NCI-H128 (cell line): ENCODE results near the gene CFAP65.
A peak's percentile ranks its signal among the peaks of the same experiment; 100 is the strongest.

Experiments used
- DNase-seq: peaks from one replicate; lab custom pipeline; 2025; ENCODE audit not compliant: unreplicated experiment; lab: John Stamatoyannopoulos, UW

Gene CFAP65

DNA sequence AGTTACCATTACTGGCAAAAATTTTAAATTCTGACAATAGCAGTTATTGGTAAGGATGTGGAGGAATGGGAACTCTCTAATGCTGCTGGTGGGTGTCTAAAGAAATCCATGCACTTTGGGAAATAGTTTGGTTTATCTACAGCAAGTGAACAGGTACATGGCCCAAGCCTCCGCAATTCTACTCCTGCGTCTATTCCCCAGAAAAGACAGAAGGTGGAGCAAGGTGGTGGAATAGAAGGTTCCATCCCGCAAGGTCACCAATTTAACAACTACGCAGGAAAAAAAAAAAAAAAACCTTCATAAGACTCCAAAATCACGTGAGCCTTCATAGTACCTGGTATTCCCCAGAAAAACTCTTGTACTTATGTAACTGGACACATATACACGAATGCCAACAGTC is 6.5 kb downstream of the CFAP65 start:
- DNase-seq: no peak

DNA sequence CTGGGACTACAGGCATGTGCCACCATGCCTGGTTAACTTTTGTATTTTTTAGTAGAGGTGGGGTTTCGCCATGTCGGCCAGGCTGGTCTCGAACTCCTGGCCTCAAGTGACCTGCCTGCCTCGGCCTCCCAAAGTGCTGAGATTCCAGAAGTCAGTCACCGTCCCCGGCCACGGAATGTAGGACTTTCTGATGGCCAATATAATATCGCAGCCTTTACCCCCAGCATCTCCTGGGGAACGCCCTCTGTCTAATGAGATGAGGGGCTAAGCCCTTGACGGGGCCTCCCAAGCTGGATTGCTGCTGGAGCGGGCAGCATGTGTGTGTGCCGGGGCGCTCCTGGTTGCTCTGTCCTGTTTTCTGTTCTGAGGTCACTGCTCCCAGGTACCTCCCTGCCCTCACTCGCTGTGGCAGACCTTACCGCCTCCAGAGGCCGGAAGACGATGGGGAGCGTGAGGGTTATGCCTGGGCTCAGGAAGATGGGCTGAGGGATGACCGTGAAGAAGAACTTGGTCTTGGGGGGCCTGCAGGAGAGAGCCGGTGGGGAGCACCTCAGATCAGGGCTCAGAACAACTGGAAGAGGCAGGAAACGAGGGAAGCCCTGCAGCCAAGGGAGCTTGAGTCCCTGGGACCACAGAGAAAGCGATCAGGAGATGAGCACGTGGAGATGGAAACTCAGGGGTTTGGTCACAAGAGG is 9.1 kb downstream of the CFAP65 start:
- no peak for DNase-seq

DNA sequence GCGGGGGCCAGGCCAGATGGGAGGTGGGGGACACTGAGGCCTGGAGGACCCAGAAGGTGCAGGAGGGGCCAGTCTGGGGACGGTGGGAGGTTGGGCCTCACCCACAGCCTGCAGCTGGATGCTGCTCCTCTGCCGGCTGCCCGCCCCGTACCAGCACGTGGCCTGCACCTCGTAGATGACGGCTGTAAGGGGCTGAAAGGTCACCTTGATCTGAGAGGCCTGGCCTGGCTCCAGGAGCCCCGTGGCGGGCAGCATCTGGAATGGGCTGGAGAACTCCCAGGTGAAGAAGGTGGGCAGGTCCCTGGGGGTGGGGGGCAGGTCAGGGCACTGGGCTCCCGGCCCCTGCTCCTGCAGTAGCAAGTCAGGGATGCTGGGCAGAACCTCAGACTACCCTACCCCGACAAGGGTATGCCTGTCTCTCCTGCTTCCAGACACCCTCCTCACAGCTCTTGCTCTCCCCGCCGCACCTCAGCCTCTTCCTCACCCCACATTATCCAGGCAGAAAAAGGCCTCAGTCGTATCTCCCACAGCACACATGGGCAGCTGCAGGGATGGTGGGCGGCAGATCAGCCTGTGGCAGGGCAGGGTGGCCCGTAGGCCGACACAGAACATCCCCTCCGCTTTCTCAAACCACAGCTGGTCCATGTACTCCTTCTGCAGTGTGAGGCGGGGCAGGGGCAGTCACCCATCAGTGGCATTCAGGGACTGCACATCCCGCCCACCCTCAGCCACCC is 10.1 kb downstream of the CFAP65 start:
- no peak for DNase-seq

DNA sequence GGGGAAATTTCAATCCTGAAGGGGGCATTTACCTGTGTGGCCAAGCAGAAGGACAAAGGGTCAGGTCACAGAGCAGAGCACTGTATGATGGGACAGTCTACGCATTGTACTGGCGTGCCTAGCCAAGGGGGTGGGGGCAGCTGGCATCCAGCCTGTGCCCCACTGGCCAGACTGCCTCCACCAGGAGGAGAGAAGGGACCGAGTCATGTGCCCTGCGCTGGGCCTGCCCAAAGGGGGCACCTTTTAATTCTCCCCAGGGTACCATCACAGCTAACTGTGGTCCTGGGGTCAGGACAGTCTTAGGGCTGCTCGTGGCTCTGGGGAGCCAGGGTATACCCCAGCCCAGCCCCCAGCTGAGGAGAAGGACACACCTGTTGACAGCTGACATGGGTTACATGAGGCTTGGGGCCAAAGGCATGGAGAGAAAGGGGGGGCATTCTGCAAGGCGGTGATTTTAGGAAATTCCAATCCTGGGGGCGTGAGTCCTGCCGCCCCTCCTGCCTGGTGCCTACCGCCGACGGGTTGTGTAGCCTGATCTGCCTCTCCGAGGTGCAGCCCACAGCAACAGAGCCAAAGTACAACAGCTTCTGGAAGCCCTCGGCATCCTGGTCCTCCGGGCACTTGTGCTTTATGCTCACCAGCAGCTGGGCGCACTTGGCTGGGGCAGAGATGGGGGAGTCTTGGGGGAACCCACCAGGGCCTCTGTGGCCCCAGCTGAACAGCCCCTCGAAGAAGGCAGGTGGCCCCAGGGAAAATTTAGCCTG is 11.0 kb downstream of the CFAP65 start:
- no peak for DNase-seq

DNA sequence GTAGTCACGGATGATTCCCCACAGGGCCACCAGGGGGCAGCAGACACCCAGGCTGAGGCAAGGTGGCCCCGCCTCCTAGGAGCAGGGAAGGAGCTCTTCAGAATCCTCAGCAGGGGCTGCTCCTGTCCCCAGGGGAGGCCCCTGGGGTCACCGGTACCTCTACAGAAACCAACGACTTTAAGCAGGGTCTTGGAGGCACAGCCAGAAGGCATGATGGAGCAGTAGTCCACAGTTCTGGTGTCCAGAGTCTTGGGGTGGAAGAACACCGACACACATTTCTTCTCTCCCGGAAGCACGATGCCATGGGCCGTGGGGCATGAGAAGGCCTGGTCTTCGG is 11.5 kb downstream of the CFAP65 start:
- DNase-seq: peak; percentile 46

DNA sequence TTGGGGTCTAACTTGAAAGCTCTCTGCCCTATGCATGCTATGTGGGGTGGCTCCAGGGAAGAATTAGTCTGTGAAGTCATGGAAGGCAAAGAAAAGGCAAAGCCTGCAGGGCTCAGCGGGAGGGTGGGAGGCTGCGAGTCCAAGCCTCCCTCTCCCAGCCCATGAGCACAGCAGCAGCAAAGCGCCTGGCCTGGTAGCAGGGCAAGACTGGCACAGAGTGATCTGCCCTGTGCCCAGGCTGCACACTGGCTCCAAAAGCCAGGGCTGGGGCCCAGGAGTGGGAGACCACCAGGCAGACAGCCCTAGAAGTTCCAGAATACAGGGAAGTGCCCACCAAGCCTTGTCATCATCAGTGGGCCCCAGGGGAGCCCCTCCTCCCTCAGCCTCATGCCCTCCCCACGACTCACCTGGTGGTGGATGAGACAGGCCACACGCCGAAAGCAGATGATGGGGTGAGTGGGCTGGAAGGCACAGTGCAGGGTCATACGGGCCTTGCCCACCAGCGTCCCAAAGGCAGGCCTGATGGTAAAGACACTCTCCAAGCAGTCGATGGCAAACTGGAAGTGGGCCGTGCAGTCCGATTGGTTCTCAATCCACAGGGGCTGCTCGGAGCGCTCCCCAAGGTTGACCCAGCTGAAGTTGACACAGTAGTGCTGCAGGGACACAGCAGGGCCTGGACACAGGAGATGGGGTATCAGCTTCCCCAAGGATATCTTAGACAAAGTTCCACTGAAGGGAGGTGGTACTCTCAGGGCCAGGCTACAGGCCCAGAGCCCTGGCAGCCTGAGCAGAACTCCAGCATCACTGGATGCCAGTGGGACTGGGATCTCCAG is 12.1 kb downstream of the CFAP65 start:
- DNase-seq: no peak

DNA sequence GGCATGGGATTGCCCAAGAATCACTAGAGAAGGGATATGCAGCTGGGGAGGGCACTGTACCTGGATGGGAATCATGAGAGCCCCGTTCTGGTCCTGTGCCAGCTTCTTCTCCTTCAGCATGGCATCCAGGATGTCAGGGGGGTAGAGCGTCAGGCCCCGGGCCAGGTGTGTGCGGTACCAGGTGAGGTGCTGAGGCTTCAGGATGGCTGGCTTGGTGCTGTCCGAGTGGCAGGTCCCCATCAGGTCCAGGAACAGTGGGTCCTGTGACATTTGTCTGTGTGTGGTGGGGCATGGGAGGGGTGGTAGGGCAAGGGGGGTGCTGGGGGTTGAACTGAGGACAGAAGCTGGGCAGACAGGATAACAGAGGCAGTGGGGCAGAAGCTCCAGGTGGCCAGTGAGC is 13.2 kb downstream of the CFAP65 start:
- DNase-seq: no peak

DNA sequence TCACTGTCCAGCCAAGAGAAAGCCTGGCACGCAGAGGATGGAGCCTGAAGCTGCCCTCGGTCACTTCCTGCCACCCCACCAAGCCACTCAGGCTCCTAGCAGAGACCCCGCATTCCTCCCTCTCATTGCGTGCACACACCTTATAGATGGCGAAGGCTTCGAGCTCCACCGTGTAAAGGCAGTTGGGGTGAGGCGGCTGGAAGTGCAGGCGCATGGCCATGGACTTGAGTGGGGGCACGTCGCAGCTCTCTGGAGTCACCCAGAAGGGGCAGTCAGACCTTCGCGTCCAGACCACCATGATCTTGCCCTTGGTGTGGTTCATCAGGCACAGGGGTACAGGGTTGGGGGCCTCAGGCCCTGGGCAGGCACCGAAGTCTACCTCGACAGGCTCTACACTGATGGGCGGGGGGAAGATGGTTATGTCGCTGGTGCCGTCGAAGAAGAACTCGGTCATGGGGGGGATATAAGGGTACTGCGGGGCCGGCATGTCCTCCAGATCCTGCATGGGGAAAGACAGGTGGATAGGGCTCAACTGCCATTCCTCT is 13.7 kb downstream of the CFAP65 start:
- no peak for DNase-seq

DNA sequence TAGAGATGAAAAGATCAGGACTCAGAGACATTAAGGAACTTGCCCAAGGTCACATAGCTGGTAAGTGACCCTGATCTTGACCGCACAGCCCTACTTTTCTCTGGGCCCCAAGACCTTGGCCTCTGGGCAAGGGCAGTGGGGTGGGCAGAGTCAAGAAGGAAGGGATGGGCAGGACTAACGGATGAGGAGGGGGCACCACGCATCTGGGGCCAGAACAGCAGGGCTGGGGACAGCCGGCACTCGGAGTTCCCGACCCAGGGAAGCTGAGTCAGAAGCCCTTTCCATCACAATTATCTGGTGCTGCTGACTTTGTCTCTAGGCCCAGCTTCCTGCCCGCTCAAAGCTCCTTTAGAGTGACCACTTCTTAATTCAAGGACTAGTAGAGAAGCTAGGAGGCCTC is 14.4 kb downstream of the CFAP65 start:
- DNase-seq: no peak

DNA sequence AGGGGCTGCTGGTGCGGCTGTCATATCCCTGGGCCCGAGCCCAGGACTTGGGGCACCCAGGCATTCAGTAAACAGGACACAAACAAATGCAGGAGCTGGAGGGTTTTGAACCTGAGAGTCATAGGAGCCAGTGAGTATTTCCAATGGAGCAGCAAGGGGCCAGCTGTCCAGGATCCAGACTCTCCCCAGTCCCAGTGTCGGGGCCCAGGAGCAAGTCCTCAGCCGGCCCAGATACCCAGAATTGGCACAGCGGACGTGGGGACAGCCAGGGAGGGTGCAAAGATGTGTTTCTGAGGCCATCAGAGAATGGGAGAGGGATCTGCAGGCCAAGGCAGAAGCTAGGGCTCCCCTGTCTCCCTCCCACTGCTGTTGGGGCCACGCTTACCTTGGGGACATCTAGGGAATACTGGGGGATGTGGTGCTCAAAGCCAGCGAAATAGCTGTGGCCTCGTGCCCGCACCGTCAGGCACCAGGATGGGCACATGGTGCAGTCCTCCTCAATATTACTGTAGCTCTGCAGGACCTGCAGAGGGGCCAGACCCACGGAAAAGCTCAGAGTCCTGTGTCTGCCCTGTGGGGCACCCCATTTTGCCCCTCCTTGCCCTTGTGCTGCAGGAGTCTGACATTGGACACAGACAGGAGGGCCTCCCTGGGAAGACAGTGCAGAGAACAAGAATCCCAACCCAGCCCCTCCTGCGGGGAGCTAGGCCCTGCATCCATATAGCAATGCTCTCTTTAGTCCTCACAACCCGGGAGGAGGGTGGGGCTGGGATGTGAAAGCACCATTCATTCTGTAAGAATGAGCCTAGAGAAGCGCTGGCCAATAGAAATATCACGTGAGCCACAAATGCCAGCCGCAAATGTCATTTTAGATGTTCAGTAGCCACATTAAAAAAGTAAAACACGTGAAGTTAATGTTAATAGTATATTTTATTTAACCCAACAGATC is 15.4 kb downstream of the CFAP65 start:
- no peak for DNase-seq

DNA sequence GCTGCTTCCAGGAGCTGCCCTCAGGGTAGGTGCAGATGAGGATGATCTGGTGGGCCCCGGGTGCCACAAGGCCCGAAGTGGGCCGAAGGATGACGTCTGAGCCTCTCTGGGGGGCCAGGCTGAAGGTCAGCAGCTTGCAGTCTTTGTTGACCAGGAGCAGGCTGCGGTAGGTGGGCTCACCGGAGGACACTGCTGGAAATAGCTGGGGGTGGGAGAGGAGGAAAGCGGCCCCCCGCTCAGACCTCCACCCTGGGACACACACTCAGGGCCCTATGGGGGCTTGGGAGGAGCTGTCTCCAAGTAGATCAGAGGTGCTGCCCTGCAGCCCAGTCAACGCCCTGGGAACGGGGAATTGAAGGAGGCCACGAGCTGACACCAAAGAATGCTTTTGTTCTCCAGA is 17.3 kb downstream of the CFAP65 start:
- no peak for DNase-seq

DNA sequence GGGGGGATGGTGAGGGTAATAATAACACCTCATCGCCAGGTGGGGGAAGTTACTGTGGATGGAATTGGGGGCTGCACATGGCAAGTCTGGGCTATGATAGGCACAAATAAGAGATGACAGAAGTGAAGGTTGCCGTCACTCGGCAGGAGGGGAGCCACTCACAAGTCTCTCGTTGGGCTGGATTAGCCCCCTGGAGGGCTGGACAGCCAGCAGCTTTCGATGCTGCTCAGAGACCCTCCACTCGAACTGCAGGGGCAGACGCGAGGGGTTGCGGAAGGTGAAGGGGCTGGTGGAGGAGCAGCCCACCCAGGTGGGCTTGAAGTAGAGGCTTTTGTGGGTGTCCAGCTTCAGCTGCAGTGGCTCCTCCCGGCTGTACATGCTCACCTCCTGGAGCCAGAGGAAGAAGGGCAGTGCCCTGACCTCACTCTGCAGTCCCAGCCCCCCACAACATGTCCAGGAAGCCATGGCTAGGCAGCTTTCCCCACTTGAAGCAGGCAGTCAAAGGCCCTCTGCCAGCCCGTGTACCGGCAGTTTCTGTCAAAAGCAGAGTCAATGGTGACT is 18.2 kb downstream of the CFAP65 start:
- DNase-seq: no peak

DNA sequence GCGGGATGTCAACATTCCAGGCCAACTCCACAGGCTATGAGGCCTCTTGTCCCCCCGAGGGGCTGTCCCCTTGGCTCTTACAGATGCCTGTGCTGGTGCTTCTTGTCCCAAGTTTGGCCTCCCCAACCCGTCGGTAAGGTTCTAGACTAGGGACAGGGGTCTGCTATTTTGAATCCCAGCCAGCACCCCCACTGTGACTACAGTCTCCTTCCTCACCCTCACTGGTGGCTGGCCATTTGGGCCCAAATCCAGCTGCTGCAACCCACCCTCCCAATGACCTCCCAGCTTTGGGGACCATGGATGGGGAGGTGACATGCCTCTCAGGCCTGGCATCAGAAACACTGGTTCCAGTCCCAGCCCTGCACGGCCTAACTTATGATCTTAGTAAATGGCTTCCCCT is 18.7 kb downstream of the CFAP65 start:
- no peak for DNase-seq

DNA sequence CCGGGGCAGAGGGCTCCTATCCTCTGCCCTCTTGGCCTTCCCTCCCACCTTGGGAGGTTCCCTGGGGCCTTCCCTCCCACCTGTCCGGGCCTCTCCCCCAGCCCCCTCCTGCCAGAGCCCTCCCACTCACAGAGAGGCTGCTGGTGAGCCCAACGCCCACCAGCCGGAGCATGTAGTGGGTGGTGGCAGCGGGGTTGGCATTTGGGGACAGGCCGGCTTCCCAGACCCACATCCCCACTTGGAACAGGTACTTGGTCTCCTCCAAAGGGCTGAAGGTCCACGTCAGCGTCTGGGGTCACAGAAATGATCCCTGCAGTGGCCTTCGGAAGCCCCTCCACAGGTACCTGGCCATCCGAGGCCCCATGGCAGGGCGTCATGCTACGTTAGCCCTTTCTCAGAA is 19.3 kb downstream of the CFAP65 start:
- DNase-seq: no peak

DNA sequence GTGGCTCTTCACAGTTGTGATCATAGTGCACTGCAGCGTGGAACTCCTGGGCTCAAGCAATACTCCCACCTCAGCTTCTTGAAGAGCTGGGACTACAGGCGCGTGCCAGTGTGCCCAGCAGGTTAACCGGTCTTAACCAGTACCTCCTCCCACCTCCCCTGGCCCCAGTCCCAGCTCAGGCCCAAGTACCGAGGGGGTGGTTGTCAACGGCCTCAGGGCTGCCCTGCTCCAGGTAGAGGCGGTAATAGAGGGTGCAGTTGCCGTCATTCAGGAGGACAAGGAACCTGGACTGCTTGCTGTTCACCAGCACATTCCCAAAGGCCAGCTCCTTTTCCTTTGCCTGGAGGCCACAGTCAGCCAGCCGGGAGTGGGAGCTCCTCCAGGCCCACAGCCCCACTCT is 19.7 kb downstream of the CFAP65 start:
- DNase-seq: no peak

DNA sequence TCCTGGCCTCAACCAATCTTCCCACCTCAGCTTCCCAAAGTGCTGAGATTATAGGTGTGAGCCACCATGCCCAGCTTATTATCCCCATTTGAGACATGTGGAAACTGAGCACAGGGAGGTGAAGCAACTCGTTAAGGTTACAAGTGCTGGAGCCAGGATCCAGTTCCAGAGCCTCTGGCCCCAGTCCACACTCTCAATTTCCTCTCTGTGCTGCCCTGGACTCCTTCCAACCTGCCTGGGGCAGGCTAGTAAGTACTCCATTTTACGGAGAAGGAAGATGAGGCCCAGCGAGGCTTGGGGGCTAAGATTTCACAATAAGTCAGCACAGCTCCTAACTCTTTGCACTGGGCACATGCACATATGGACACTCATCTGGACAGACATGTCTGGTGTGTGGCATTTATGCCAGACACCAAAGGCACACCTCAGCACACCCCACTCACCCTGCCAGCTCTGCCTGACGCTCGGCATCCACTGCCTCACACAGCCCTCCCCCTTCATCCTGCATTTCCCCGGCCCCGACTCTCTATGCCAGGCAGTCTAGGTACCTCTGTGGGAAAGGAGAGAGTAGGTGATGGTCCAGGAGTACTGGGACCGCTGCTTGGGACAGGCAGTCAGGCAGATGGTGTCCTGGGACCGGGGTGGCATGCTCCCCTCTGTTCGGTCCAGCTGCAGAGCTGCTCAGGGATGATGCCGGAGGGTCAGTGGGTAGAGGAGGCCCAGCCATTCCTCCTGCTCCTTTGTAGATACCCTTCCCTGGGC is 20.5 kb downstream of the CFAP65 start:
- DNase-seq: no peak

DNA sequence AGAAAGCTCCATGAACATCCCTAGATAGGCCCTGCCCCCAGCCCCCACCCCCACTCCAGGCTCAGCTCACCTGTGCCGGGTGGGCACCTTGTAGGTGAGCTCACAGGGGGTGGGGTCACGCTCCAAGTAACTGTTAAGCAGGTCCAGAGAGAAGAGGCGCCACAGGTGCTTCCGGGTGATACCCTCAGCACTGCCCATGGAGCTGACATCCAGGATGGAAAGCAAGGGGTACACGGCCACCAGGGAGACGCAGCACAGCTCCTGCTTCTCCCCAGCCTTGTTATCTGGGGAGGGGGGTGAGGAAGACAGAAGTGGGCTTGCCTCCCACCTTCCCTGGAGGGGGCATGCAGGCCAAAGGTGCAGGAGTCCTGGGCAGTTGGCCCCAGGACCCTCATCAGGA is 21.9 kb downstream of the CFAP65 start:
- no peak for DNase-seq

DNA sequence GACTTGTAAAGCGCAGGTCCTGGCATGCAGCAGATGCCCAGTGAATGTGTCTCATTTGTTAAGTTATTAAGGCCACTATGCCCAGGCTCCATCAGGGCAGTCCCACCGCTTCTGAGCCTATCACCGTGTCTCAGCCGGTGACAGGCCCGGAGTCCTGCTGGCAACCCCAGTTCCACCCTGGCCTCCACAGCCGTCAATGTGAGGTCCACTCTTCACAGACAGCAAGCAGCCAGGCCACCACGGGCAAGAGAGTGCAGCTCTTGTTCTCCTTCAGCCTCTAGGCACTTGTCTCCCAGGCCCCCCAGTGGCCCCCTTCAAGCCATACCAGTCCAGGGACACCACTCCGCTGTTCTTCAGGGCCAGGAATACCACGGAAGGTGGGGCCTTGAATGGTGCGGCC is 22.6 kb downstream of the CFAP65 start:
- no peak for DNase-seq

DNA sequence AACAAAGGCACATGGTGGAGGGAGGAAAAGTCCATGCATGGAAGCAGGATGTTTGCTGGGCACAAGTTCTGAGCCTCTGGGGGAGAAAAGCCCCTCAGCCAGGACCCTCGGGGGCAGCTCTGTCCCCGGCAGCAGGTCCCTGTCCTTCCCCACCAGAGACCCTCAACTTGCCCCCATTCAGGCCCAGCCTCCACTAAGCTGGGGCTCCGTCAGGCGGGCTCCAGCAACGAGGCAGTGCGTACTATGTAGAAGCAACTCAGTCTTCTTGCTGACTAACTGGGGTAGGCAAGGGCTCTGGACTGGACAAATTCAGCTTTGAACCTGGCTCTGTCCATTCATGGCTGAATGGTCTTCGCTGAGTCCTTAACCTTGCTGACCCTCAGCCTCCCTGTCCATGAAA is 23.0 kb downstream of the CFAP65 start:
- no peak for DNase-seq
